GM19455 (cell line): Measurements from ENCODE around the gene MRFAP1L1.
"Not testable (repeated sequence)": the region's sequence is repeated elsewhere in the genome, so short reads cannot be mapped to it uniquely, and the experiment has no call there.

Experiments
- ATAC-seq: cut with Tn5 transposase; IDR thresholded peaks from one replicate; pipeline ENCODE4 v1.9.1; 2021; ENCODE audit not compliant: unreplicated experiment

Gene MRFAP1L1

GRCh38 chr4:6734165-6734786, 24.6 kb upstream of the MRFAP1L1 start:
- ATAC-seq = no peak

GRCh38 chr4:6733358-6734164, 23.9 kb upstream of the MRFAP1L1 start:
- ATAC-seq = no peak

GRCh38 chr4:6732441-6733357, 23.0 kb upstream of the MRFAP1L1 start:
- no peak for ATAC-seq

GRCh38 chr4:6731780-6732179, 22.1 kb upstream of the MRFAP1L1 start:
- no peak for ATAC-seq

GRCh38 chr4:6731318-6731675, 21.6 kb upstream of the MRFAP1L1 start:
- ATAC-seq = no peak

GRCh38 chr4:6730603-6731317, 21.1 kb upstream of the MRFAP1L1 start:
- no peak for ATAC-seq

GRCh38 chr4:6728320-6729029, 18.8 kb upstream of the MRFAP1L1 start:
- ATAC-seq = no peak

GRCh38 chr4:6727943-6728250, 18.2 kb upstream of the MRFAP1L1 start:
- ATAC-seq = no peak

- no peak for ATAC-seq
Observed at GRCh38 chr4:6727081-6727942, 17.6 kb upstream of the MRFAP1L1 start.

- not testable (repeated sequence) for ATAC-seq
Observed at GRCh38 chr4:6725427-6725961, 15.8 kb upstream of the MRFAP1L1 start.

GRCh38 chr4:6724421-6725111, 14.9 kb upstream of the MRFAP1L1 start:
- no peak for ATAC-seq

- ATAC-seq = no peak
Observed at GRCh38 chr4:6723851-6724250, 14.2 kb upstream of the MRFAP1L1 start.

- ATAC-seq = no peak
Observed at GRCh38 chr4:6722891-6723290, 13.2 kb upstream of the MRFAP1L1 start.

- ATAC-seq = no peak
Observed at GRCh38 chr4:6721121-6721520, 11.5 kb upstream of the MRFAP1L1 start.

- ATAC-seq = no peak
Observed at GRCh38 chr4:6720202-6720699, 10.6 kb upstream of the MRFAP1L1 start.

GRCh38 chr4:6719611-6720179, 10.0 kb upstream of the MRFAP1L1 start:
- no peak for ATAC-seq

- ATAC-seq = no peak
Observed at GRCh38 chr4:6718932-6719610, 9.4 kb upstream of the MRFAP1L1 start.
